B cell (primary cell): ENCODE measurements around the gene KSR1. TPM values are rescaled to one million over a fixed set of nuclear protein-coding genes. Genes with fewer than 3 reads are reported as not detected.
"Not testable (repeated sequence)": the region's sequence is repeated elsewhere in the genome, so short reads cannot be mapped to it uniquely, and the experiment has no call there.

Experiments
- ATAC-seq: fragments of 200-7000 bp; cut with Tn5 transposase; one replicate; pipeline ENCODE4 v1.10.0; 2021; ENCODE audit warnings: low read depth, mild to moderate bottlenecking, moderate number of reproducible peaks, moderate library complexity
- CTCF ChIA-PET: fragments of 350-600 bp; sonication (Branson Sonifier 250); formaldehyde crosslinking; loops from one replicate; lab custom pipeline; 2021; ENCODE audit warnings: antibody characterized with exemption, inconsistent platforms; lab: Charles Lee
- POLR2A ChIA-PET: fragments of 350-600 bp; sonication (Branson Sonifier 250); formaldehyde crosslinking; loops from one replicate; lab custom pipeline; 2021; ENCODE audit warnings: antibody characterized with exemption; lab: Charles Lee
- DNase-seq: peaks from one replicate; pipeline ENCODE4 v3.0.0; 2013
- H2AFZ ChIP-seq: 2 replicates; pipeline ENCODE4 v1.6.1; 2012; ENCODE audit warnings: mild to moderate bottlenecking, low read depth, low read length; ENCODE audit not compliant: insufficient read depth, poor library complexity, severe bottlenecking
- H3K27ac ChIP-seq, 2 donors: 1 replicate in 1 of 2; 2 replicates in 1 of 2; pipeline ENCODE4 v1.5.1; 2012 to 2013; ENCODE audit warnings: low read length in 2 of 2, mild to moderate bottlenecking in 2 of 2, moderate library complexity in 1 of 2
- H3K27me3 ChIP-seq, 4 experiments: fragments of 200-600 bp in 1 of 4; sonication (generic) in 1 of 4; replicated peaks in 1 of 4; 1 replicate in 2 of 4; 2 replicates in 2 of 4; pipeline versions ENCODE4 v1.6.1 to v1.7.0; 2013 to 2016; ENCODE audit warnings: low read length in 3 of 4, mild to moderate bottlenecking in 2 of 4, mixed read lengths in 1 of 4, moderate library complexity in 1 of 4; ENCODE audit not compliant: insufficient read depth in 4 of 4, control insufficient read depth in 3 of 4; ENCODE audit errors: control extremely low read depth in 1 of 4
- H3K36me3 ChIP-seq, 2 experiments: replicated peaks in 1 of 2; 1 replicate in 1 of 2; 2 replicates in 1 of 2; pipeline versions ENCODE4 v1.6.1 to v1.7.1; 2013; ENCODE audit warnings: low read length in 1 of 2; ENCODE audit not compliant: insufficient read depth in 2 of 2, control insufficient read depth in 1 of 2; ENCODE audit errors: control extremely low read depth in 1 of 2, extremely low read depth in 1 of 2
- H3K4me1 ChIP-seq, 2 donors: fragments of 200-600 bp in 1 of 2; sonication (generic) in 1 of 2; 1 replicate in 1 of 2; 2 replicates in 1 of 2; pipeline versions ENCODE4 v1.5.1 to v1.6.1; 2013 to 2017; ENCODE audit warnings: low read length in 2 of 2; ENCODE audit not compliant: control insufficient read depth in 2 of 2, insufficient read depth in 2 of 2
- H3K4me2 ChIP-seq: replicated peaks from 2 replicates; pipeline ENCODE3; 2012; ENCODE audit warnings: mild to moderate bottlenecking, low read depth, low read length; ENCODE audit not compliant: poor library complexity, severe bottlenecking
- H3K4me3 ChIP-seq, 5 experiments: fragments of 200-600 bp in 1 of 5; sonication (generic) in 1 of 5; 1 replicate in 3 of 5; 2 replicates in 2 of 5; pipeline versions ENCODE4 v1.5.1 to v1.7.0; 2011 to 2016; ENCODE audit warnings: low read length in 4 of 5, mild to moderate bottlenecking in 4 of 5, low read depth in 2 of 5, control low read depth in 1 of 5, moderate library complexity in 1 of 5; ENCODE audit not compliant: insufficient read depth in 1 of 5; ENCODE audit errors: control extremely low read depth in 1 of 5, extremely low read depth in 1 of 5
- H3K79me2 ChIP-seq: fragments of 200-600 bp; sonication (generic); one replicate; pipeline ENCODE4 v1.6.0; 2016; ENCODE audit warnings: low read length; ENCODE audit not compliant: control insufficient read depth, insufficient read depth
- H3K9ac ChIP-seq: fragments of 200-600 bp; sonication (generic); 2 replicates; pipeline ENCODE4 v1.6.1; 2017; ENCODE audit warnings: mild to moderate bottlenecking, low read length, moderate library complexity
- H3K9me3 ChIP-seq, 3 donors: one replicate each; pipeline versions ENCODE4 v1.6.1 to v1.7.1; 2013; ENCODE audit warnings: low read length in 2 of 3; ENCODE audit not compliant: control insufficient read depth in 2 of 3, insufficient read depth in 1 of 3; ENCODE audit errors: control extremely low read depth in 1 of 3
- H4K20me1 ChIP-seq: 2 replicates; pipeline ENCODE4 v1.6.0; 2012; ENCODE audit warnings: mild to moderate bottlenecking, low read length; ENCODE audit not compliant: insufficient read depth, control insufficient read depth, poor library complexity, severe bottlenecking
- H3K27ac Mint-ChIP-seq: one replicate; pipeline ENCODE4 v1.8.0; 2021; ENCODE audit warnings: mixed read lengths
- H3K27me3 Mint-ChIP-seq: one replicate; pipeline ENCODE4 v1.8.0; 2021; ENCODE audit warnings: mixed read lengths
- H3K4me1 Mint-ChIP-seq: one replicate; pipeline ENCODE4 v1.8.0; 2021; ENCODE audit warnings: mixed read lengths
- H3K4me3 Mint-ChIP-seq: one replicate; pipeline ENCODE4 v1.8.0; 2021; ENCODE audit warnings: mixed read lengths
- H3K9me3 Mint-ChIP-seq: one replicate; pipeline ENCODE4 v1.8.0; 2022; ENCODE audit warnings: mixed read lengths; ENCODE audit not compliant: insufficient read depth
- CTCF ChIP-seq: fragments of 200-600 bp; IDR thresholded peaks from one replicate; pipeline ENCODE4 v1.8.0; 2022; ENCODE audit warnings: antibody characterized with exemption, mild to moderate bottlenecking
- EZH2 ChIP-seq: IDR thresholded peaks from 2 replicates; pipeline ENCODE4 v1.6.1; 2012; ENCODE audit warnings: borderline replicate concordance, low read depth, mild to moderate bottlenecking, moderate library complexity, low read length; ENCODE audit not compliant: insufficient read depth, poor library complexity, severe bottlenecking
- WGBS: methylation state at CpG from one replicate; pipeline ENCODE4 v1.1.5; 2013; ENCODE audit warnings: missing lambda C conversion rate; ENCODE audit not compliant: insufficient coverage; 5-methylcytosine and 5-hydroxymethylcytosine counted together
- intact Hi-C: fragments of 100-400 bp; cut with micrococcal nuclease; formaldehyde crosslinking; loops from one replicate; pipeline ENCODE4 v1.10.0; 2022
- polyA plus RNA-seq: library from polyadenylated mRNA; depleted of rRNA; stranded (reverse); fragments of >200 nt; gene quantifications from 2 replicates; pipeline ENCODE4 v1.2.3, GENCODE V29; 2012
- total RNA-seq, 2 donors: library from RNA; stranded (reverse); fragments of 120-200 nt in 1 of 2; gene quantifications; 1 replicate in 1 of 2; 2 replicates in 1 of 2; pipeline versions ENCODE4 v1.2.3 to v1.2.4, GENCODE V29; 2013 to 2022

Gene KSR1
- total and polyA plus RNA-seq, 2 donors (not counting 1 experiment from before 2014, with no cell fraction given): 27.5 to 85.6 TPM

GRCh38 chr17:27464431-27464830 is 8.2 kb downstream of the KSR1 start:
- CTCF ChIA-PET: no interaction called here
- H3K27ac ChIP-seq: no peak overlapping the region
- H3K9me3 ChIP-seq: no peaks in the 10 kb centered on the region
- peaks cover 29% of the 10 kb centered on the region for H4K20me1 ChIP-seq
- no peaks in the 10 kb centered on the region for H3K27me3 Mint-ChIP-seq
- POLR2A ChIA-PET: no interaction called here
- no peaks in the 10 kb centered on the region for H3K27me3 ChIP-seq
- TF ChIP-seq CTCF (no peak), EZH2 (no peak)
- WGBS: 100% methylated on average over 1 of the region's 1 CpG
- intact Hi-C loops: no loop called here
- peaks cover 14 to 19% of the 10 kb centered on the region in 2 donors for H3K4me1 ChIP-seq
- ATAC-seq: no peak
- no peak overlapping the region for H3K4me2 ChIP-seq
- no peak overlapping the region for H3K4me3 ChIP-seq
- H3K9me3 Mint-ChIP-seq: no peaks in the 10 kb centered on the region
- DNase-seq: no peak
- no peak overlapping the region for H3K4me3 Mint-ChIP-seq
- peaks cover 70% of the 10 kb centered on the region for H3K79me2 ChIP-seq
- H3K36me3 ChIP-seq: no peaks in the 10 kb centered on the region
- no peak overlapping the region for H3K9ac ChIP-seq
- H2AFZ ChIP-seq: no peak overlapping the region
- H3K27ac Mint-ChIP-seq: no peak overlapping the region
- H3K4me1 Mint-ChIP-seq: peaks cover 38% of the 10 kb centered on the region

- H3K4me3 Mint-ChIP-seq, H3K4me3 ChIP-seq, H3K9me3 Mint-ChIP-seq, POLR2A ChIA-PET, H3K9ac ChIP-seq, DNase-seq, H3K27me3 Mint-ChIP-seq, H3K27me3 ChIP-seq, ATAC-seq, H3K27ac ChIP-seq, H3K4me2 ChIP-seq, intact Hi-C loops, H2AFZ ChIP-seq, H3K9me3 ChIP-seq, H3K27ac Mint-ChIP-seq, H3K36me3 ChIP-seq: not testable (repeated sequence)
- peaks cover 15% of the 10 kb centered on the region for H4K20me1 ChIP-seq
- peaks cover 58% of the 10 kb centered on the region for H3K79me2 ChIP-seq
- CTCF ChIA-PET: interaction anchor here (1.0 to 1.5 kb wide), 3 partner anchors 10 to 137 kb away, joined by 3 to 6 read pairs (median 3); partner anchors contain the start of gene KSR1
- H3K4me1 ChIP-seq: peaks cover 14 to 19% of the 10 kb centered on the region in 2 donors
- peaks cover 44% of the 10 kb centered on the region for H3K4me1 Mint-ChIP-seq
- no CpG with 5 or more reads among the region's 2 CpGs for WGBS
These were observed 9.6 kb downstream of the KSR1 start for GRCh38 chr17:27465875-27466274.
